Measurements from ENCODE around the gene ATP7B.

DNA sequence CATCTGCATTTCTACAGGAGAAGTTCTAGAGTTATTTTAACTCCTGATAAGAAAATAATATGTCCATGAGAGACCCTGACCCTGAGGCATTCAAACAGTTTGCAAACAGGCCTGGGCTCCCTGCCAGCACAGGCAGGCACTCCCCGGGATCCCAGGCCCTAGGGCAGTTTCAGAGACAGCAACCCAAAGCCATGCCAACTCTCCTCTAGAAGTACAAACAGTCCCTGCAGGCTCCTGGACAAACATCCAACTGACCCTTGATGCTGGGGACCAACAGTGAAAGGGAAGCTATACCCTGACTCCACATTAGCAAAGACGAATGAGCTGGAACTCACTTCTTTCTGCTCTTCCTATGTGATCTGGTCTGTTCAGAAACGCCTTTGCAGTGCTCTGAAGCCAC is 104.7 kb downstream of the ATP7B start:
- no peak for TF ChIP-seq POLR2A (IDR thresholded peaks at IDR 0.05; ENCODE audit: extremely low read depth, insufficient read length)
- TF ChIP-seq, protein P1, sequence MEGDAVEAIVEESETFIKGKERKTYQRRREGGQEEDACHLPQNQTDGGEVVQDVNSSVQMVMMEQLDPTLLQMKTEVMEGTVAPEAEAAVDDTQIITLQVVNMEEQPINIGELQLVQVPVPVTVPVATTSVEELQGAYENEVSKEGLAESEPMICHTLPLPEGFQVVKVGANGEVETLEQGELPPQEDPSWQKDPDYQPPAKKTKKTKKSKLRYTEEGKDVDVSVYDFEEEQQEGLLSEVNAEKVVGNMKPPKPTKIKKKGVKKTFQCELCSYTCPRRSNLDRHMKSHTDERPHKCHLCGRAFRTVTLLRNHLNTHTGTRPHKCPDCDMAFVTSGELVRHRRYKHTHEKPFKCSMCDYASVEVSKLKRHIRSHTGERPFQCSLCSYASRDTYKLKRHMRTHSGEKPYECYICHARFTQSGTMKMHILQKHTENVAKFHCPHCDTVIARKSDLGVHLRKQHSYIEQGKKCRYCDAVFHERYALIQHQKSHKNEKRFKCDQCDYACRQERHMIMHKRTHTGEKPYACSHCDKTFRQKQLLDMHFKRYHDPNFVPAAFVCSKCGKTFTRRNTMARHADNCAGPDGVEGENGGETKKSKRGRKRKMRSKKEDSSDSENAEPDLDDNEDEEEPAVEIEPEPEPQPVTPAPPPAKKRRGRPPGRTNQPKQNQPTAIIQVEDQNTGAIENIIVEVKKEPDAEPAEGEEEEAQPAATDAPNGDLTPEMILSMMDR (IDR thresholded peaks at IDR 0.05; ENCODE audit: low read depth, low read length), result no peak
- no peak for TF ChIP-seq MYC (IDR thresholded peaks at IDR 0.05; ENCODE audit: low read depth, low read length)
- TF ChIP-seq, protein P2, sequence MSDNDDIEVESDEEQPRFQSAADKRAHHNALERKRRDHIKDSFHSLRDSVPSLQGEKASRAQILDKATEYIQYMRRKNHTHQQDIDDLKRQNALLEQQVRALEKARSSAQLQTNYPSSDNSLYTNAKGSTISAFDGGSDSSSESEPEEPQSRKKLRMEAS (IDR thresholded peaks at IDR 0.05; ENCODE audit: low read depth, low read length), result no peak
